HepG2 (cell line): ENCODE measurements around the gene SEC14L1. TPM values are rescaled to one million over a fixed set of nuclear protein-coding genes. Genes with fewer than 3 reads are reported as not detected.
A peak's percentile ranks its signal among the peaks of the same experiment; 100 is the strongest.

Experiments used
- AGO1 ChIP-seq: fragments of 200-400 bp; formaldehyde crosslinking; IDR thresholded peaks from 2 replicates; pipeline ENCODE4 v1.6.1; 2017; ENCODE audit warnings: mild to moderate bottlenecking, low read depth, low read length, moderate library complexity; ENCODE audit not compliant: poor library complexity, severe bottlenecking
- CC2D1A ChIP-seq: sonication (generic); formaldehyde crosslinking; IDR thresholded peaks from 2 replicates; pipeline ENCODE4 v1.8.1; 2023; ENCODE audit warnings: mild to moderate bottlenecking, missing genetic modification reagents
- LCORL ChIP-seq, 2 experiments: fragments of 450-650 bp in 1 of 2; sonication (generic) in 1 of 2; formaldehyde crosslinking in 1 of 2; IDR thresholded peaks; 2 replicates each; pipeline versions ENCODE4 v1.5.0 to v1.6.1; 2017 to 2020; ENCODE audit warnings: antibody characterized with exemption in 1 of 2, missing genetic modification reagents in 1 of 2
- MXI1 ChIP-seq: IDR thresholded peaks from 3 replicates; pipeline ENCODE4 v1.6.1; 2012; ENCODE audit warnings: low read depth, low read length, inconsistent platforms, borderline replicate concordance
- PRDM4 ChIP-seq: sonication (generic); formaldehyde crosslinking; IDR thresholded peaks from 2 replicates; pipeline ENCODE4 v1.9.0; 2021; ENCODE audit warnings: missing genetic modification reagents, borderline replicate concordance
- RFX1 ChIP-seq: fragments of 450-650 bp; IDR thresholded peaks from 2 replicates; pipeline ENCODE4 v1.6.1; 2017
- SRSF9 ChIP-seq: fragments of 200-400 bp; formaldehyde crosslinking; IDR thresholded peaks from 2 replicates; pipeline ENCODE4 v1.6.1; 2018; ENCODE audit warnings: borderline replicate concordance, mild to moderate bottlenecking, low read depth, low read length; ENCODE audit not compliant: insufficient read depth, poor library complexity, severe bottlenecking
- THAP11 ChIP-seq: IDR thresholded peaks from 2 replicates; pipeline ENCODE4 v1.6.1; 2016; ENCODE audit warnings: missing biosample characterization, missing genetic modification reagents
- ZFP1 ChIP-seq: IDR thresholded peaks from 2 replicates; pipeline ENCODE4 v1.6.1; 2016
- ZNF292 ChIP-seq: sonication (generic); formaldehyde crosslinking; IDR thresholded peaks from 2 replicates; pipeline ENCODE4 v1.8.1; 2022; ENCODE audit warnings: mild to moderate bottlenecking, low read depth, missing genetic modification reagents, borderline replicate concordance
- ZNF407 ChIP-seq: sonication (generic); formaldehyde crosslinking; IDR thresholded peaks from one replicate; pipeline ENCODE4 v1.5.1; 2020; ENCODE audit warnings: mild to moderate bottlenecking, missing genetic modification reagents; ENCODE audit errors: not compliant biosample characterization
- ZNF432 ChIP-seq: sonication (generic); formaldehyde crosslinking; IDR thresholded peaks from 2 replicates; pipeline ENCODE4 v1.5.0; 2020; ENCODE audit warnings: missing genetic modification reagents, mild to moderate bottlenecking, borderline replicate concordance
- ZXDC ChIP-seq: sonication (generic); formaldehyde crosslinking; IDR thresholded peaks from 2 replicates; pipeline ENCODE4 v1.5.0; 2020; ENCODE audit warnings: mild to moderate bottlenecking, missing genetic modification reagents
- polyA plus RNA-seq, 8 experiments: library from polyadenylated mRNA; depleted of rRNA in 3 of 8; stranded (reverse) in 7 of 8; unstranded in 1 of 8; fragments of >200 nt; fragmentation: Illumina TruSeq in 4 of 8; extraction: Trizol in 4 of 8; gene quantifications; 2 replicates each; pipeline versions ENCODE4 v1.2.1 to v1.2.3, GENCODE V29; 2011 to 2016; ENCODE audit warnings: low read depth in 4 of 8, missing spikeins in 1 of 8, mixed read lengths in 1 of 8; ENCODE audit not compliant: insufficient read depth in 1 of 8
- total RNA-seq, 5 experiments: library from RNA; depleted of rRNA; stranded (reverse); fragments of >200 nt; fragmentation: Illumina TruSeq; extraction: Trizol; gene quantifications; 2 replicates each; pipeline ENCODE4 v1.2.3, GENCODE V29; 2016; ENCODE audit warnings: low read depth in 1 of 5
- TF ChIP-seq, protein P1 (sequence below): IDR thresholded peaks from 2 replicates; pipeline ENCODE4 v1.6.1; 2016; ENCODE audit warnings: missing genetic modification reagents, missing compliant biosample characterization

Gene SEC14L1
- total and polyA plus RNA-seq, 2 of the 13 experiments (the other 11 are each of a cell fraction or from before 2014, with no cell fraction given) = 26.3 to 43.9 TPM

- TF ChIP-seq ZNF407 (CRISPR knock-in tag) (peak; percentile 92), THAP11 (CRISPR knock-in tag) (peak; percentile 76; the same call in 1 of the 2 replicates), AGO1 (peak; percentile 72), MXI1 (peak; percentile 81; the same call in 1 of the 3 replicates), RFX1 (no peak), SRSF9 (no peak), PRDM4 (CRISPR knock-in tag) (peak; percentile 69; the same call in 1 of the 2 replicates), CC2D1A (CRISPR knock-in tag) (no peak), ZXDC (CRISPR knock-in tag) (peak; percentile 55; the same call in 1 of the 2 replicates), ZNF292 (CRISPR knock-in tag) (peak; percentile 84; the same call in 1 of the 2 replicates), ZNF432 (CRISPR knock-in tag) (no peak), LCORL (IDR thresholded peaks at IDR 0.05) (no peak), LCORL (CRISPR knock-in tag; IDR thresholded peaks at IDR 0.05) (no peak), ZFP1 (peak; percentile 64; the same call in 1 of the 2 replicates)
- TF ChIP-seq, protein P1, sequence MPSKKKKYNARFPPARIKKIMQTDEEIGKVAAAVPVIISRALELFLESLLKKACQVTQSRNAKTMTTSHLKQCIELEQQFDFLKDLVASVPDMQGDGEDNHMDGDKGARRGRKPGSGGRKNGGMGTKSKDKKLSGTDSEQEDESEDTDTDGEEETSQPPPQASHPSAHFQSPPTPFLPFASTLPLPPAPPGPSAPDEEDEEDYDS (CRISPR knock-in tag) = peak; percentile 81
These were observed 447 bp upstream of the SEC14L1 start (continued) for GRCh38 chr17:77140166-77140877.
